H1 (cell line): Measurements from ENCODE around the gene AMN1. TPM values are rescaled to one million over a fixed set of nuclear protein-coding genes. Genes with fewer than 3 reads are reported as not detected.

ENCODE experiments used
- BRCA1 ChIP-seq: IDR thresholded peaks from 2 replicates; pipeline ENCODE4 v1.6.1; 2012; ENCODE audit warnings: low read depth, low read length, improper control_type of control experiment
- CHD1 ChIP-seq: IDR thresholded peaks from 2 replicates; pipeline ENCODE4 v1.6.1; 2012; ENCODE audit warnings: low read depth, low read length, improper control_type of control experiment
- CHD7 ChIP-seq: fragments of 300-600 bp; sonication (generic); IDR thresholded peaks from 2 replicates; pipeline ENCODE4 v1.7.1; 2012; ENCODE audit warnings: low read length, moderate library complexity, mild to moderate bottlenecking, inconsistent platforms; ENCODE audit not compliant: insufficient replicate concordance
- GTF2F1 ChIP-seq: IDR thresholded peaks from 2 replicates; pipeline ENCODE4 v1.6.1; 2012; ENCODE audit warnings: low read depth, low read length, improper control_type of control experiment, borderline replicate concordance
- KDM4A ChIP-seq: IDR thresholded peaks from one replicate; pipeline ENCODE4 v1.7.1; 2012; ENCODE audit warnings: low read depth, mild to moderate bottlenecking, moderate library complexity, low read length, inconsistent platforms; ENCODE audit not compliant: severe bottlenecking
- PHF8 ChIP-seq: fragments of 200-600 bp; sonication (generic); conservative IDR thresholded peaks from 2 replicates; pipeline ENCODE4 v1.7.1; 2012; ENCODE audit warnings: low read depth, mild to moderate bottlenecking, inconsistent platforms, low read length, moderate library complexity
- TCF12 ChIP-seq: IDR thresholded peaks from 2 replicates; pipeline ENCODE4 v1.6.1; 2011; ENCODE audit warnings: low read depth, mild to moderate bottlenecking, low read length
- polyA plus RNA-seq, 7 experiments: library from polyadenylated mRNA; depleted of rRNA in 3 of 7; stranded (reverse) in 5 of 7; unstranded in 2 of 7; fragments of >200 nt in 5 of 7; fragments of 200-250 nt in 2 of 7; gene quantifications; 1 replicate in 5 of 7; 2 replicates in 1 of 7; 4 replicates in 1 of 7; pipeline versions ENCODE4 v1.2.1 to v1.2.3, GENCODE V29; 2011 to 2013; ENCODE audit warnings: missing spikeins in 2 of 7, mixed read lengths in 2 of 7
- total RNA-seq: library from RNA; stranded (reverse); fragmentation: NEBNext Ultra II Directional; extraction: Animal tissue kit (Norgen Biotek cat#: 25700); gene quantifications from 2 replicates; pipeline ENCODE4 v1.2.1, GENCODE V29; 2021

AMN1 gene
- total and polyA plus RNA-seq, 2 of the 8 experiments (the other 6 are each of a cell fraction or from before 2014, with no cell fraction given) = 7.5 to 13.8 TPM

DNA sequence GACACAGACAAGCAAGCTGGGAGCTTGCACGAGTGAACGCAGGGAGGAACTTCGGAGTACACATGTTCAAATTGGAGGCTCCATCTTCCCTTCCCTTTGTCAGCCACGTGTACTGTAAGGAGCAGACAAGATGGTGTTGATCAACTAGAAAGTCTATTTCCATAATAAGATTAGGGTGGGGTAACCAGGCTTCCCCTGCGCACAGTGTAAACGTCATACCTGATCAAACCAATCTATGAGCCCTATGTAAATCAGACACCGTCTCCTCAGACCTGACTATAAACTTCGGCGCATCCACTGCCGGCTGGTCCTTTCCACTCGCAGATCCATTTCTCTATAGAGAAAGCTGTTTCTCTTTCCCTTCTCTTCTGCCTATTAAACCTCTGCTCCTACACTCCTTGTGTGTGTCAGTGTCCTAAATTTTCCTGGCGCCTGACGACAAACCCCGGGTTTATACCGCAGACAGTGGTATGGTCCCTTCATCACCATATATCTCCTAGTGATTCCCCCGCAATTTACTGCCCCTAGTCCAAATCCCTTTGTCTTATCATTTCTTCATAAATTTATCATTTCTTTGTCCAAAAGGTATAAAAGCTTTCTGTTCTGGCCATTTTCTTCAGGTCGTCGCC lies 76.8 kb downstream of the AMN1 start (continued):
- no peak for TF ChIP-seq CHD7
- TF ChIP-seq GTF2F1 = no peak
- no peak for TF ChIP-seq CHD1
- TF ChIP-seq PHF8 = no peak
- no peak for TF ChIP-seq TCF12
- no peak for TF ChIP-seq BRCA1
- no peak for TF ChIP-seq KDM4A
